Measurements from ENCODE around the gene TYW1. TPM values are rescaled to one million over a fixed set of nuclear protein-coding genes. Genes with fewer than 3 reads are reported as not detected.

The TYW1 gene, protein sequence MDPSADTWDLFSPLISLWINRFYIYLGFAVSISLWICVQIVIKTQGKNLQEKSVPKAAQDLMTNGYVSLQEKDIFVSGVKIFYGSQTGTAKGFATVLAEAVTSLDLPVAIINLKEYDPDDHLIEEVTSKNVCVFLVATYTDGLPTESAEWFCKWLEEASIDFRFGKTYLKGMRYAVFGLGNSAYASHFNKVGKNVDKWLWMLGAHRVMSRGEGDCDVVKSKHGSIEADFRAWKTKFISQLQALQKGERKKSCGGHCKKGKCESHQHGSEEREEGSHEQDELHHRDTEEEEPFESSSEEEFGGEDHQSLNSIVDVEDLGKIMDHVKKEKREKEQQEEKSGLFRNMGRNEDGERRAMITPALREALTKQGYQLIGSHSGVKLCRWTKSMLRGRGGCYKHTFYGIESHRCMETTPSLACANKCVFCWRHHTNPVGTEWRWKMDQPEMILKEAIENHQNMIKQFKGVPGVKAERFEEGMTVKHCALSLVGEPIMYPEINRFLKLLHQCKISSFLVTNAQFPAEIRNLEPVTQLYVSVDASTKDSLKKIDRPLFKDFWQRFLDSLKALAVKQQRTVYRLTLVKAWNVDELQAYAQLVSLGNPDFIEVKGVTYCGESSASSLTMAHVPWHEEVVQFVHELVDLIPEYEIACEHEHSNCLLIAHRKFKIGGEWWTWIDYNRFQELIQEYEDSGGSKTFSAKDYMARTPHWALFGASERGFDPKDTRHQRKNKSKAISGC
- 10.8 and 21.3 TPM in 2 replicates for total RNA-seq

DNA sequence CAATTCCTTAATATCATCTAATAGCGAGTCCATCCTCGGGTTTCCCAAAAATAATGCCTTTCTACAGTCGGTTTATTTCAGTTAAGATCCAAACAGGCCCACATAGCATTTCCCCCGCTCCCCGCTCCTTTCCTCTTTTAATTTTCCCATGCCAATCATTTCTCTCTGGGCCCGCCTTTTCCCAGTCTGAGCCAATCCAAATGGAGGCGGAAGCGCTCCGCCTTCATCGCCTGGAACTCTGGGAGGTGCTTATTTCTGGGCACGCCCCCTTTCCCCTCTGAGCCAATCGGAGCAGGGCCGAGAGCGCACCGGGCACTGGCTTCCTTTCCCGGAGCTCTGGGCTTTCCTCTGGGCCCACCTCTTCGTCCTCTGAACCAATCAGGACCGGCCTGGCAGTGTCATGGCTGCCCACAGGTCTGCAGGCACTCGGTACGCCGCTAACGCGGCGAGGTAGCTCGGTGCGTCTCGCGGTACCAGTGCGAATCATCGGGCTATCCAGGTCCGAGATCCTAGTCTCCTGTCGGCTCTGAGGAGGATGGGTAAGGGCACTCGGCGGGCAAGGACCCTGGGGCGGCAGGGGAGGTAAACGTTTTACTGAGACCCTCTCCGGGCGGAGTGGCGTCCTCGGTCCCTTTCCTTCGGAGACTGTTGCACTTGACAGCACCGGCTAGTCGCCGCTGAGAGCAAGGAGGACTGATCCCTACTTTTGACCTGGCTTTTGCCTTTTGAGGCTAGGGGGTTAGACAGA lies at the start of gene TYW1:
TSS of gene TYW1 (plus strand) at position 390 of the 748 bp plus-strand sequence. CDS start at position 536, 146 bp downstream.

DNA sequence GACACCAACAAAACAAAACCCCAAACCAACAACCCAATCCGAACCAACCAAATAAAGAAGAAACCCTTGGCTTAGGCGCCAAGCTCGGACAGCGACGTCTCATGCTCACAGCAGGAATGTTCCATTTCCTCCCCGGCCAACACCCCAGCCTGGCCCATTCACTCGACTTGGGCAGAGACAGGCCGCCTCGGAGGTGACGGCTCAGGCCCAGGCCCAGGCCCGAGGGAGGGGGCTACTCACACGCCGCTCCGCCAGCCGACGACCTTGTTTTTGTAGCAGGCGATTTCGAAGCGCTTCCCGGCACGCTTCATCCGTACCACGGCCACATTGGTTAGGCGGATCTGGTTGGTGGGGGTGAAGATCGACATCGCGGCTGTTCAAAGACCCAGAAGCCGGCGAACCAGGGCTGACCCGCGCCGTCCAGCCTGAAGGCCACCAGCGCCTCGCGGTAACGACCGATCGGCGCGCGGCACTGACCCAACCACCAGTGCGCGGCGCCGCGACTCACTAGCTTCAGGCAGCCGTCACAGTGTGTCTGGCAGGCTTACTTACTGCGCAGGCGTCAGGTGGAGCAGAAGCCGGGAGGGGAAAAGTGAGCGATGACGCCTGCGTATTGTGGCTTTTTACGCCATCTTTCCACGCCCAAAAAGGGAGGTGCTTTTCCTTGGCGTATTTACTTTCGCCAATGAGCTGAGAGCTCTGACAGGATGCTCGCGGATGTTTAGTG lies 1.4 kb upstream of the TYW1 start, which contains the start of gene SBDS:
TSS of gene SBDS (minus strand) at position 537 of the 727 bp plus-strand sequence. CDS start at position 368, 169 bp downstream.

Other genes starting within 250 kb of the TYW1 start
- gene TMEM248, start 75.6 kb upstream of the TYW1 start, total RNA-seq: 65.4 and 93.3 TPM in 2 replicates
- gene SBDS, start 1.2 kb upstream of the TYW1 start, total RNA-seq: 99.7 and 115 TPM in 2 replicates

Data from tracheal epithelial cell (primary cell).